ENCODE results near the gene PTBP2.
"Not testable (repeated sequence)": the region's sequence is repeated elsewhere in the genome, so short reads cannot be mapped to it uniquely, and the experiment has no call there.

The PTBP2 gene

DNA sequence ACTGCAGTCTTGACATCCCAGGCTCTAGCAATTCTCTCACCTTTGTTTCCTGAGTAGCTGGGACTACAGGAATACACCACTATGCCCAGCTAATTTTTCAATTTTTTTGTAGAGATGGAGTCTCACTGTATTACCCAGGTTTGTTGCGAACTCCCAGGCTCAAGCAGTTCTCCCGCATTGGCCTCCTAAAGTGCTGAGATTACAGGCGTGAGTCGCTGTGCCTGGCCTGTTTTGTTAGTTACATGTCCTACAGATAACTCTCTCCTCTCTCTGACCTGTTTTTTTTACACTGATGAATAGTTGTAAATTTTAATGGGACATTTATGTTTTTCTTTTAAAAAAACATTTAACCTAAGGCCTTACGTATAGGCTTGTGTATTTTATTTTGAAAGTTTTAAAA, 19.8 kb downstream of the PTBP2 start:
- DNase-seq (ENCODE audit: low spot score): no peak

DNA sequence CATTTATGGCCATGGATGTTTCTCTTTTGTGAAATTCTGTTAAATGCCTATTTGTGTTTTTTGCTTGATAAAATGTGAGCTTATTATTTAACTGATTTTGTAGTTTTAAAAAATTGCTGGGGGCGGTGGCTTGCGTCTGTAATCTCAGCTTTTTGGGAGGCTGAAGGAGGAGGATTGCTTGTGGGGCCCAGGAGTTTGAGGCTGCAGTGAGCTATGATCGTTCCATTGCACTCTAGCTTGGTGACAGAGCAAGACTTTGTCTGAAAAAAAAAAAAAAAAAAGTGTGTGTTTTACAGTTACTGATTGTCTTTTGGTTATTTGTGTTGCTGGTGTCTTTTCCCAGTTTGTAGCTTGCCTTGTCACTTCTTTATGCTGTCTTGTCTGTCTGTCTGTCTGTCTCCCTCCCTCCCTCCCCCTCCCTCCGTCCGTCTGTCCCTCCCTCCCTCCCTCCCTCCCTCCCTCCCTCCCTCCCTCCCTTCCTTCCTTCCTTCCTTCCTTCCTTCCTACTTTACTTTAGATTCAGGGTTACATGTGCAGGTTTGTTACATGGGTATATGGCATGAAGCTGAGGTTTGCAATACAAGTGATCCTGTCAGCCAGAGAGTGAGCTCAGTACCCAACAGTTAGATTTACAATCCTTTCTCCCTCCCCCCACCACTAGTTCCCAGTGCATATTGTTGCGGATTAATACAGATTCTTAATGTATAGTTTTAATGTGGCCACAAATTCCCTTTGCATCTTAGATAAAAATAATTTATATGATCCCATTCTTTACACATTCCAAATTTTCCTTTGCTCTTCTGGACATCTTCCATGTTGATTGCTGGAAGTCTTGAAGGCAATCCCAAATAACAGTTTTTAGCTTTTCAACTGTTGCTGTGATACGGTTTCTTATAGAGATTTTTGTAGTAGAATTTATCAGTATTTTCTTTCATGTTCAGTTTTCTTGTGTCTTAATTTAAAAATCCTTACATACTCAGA, 25.1 kb downstream of the PTBP2 start:
- no peak for DNase-seq (ENCODE audit: low spot score)

DNA sequence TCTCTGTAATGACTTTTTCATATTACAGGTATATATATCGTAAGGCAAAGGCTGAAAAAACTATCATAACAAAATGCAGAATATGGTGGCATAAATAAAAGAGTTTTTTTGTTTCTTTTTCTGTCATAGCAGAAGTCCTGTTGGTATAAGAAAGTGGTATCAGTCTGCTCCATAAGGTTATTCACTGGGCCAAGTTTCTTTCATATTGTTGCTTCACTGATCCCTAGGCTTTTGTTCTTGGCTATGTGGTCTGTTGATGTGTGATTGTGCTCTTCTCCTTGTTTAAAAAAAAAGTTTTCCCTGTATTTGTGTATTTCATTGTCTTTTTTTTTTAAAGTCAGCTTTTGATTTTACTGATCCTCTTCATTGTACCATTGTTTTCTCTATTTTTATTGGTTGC, 26.0 kb downstream of the PTBP2 start:
- no peak for DNase-seq (ENCODE audit: low spot score)

DNA sequence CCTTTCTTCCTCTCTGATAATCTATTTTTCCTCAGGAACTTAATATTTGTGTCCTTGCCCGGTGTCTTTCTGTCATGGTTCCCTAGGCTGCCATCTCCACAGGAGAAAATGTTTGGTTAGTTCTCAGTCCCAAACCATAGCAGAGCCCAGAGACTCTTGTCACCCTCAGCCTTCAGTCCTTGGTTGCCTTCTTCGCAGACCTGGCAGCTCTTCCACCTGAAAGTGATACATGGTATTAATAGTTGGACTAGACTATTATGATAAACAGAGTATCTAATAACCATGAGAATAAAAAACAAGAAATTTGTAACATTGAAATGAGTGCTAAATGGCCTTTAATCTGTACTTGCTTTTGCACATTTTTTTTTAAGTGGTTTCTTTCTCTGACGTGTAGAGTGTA, 26.5 kb downstream of the PTBP2 start:
- no peak for DNase-seq (ENCODE audit: low spot score)

DNA sequence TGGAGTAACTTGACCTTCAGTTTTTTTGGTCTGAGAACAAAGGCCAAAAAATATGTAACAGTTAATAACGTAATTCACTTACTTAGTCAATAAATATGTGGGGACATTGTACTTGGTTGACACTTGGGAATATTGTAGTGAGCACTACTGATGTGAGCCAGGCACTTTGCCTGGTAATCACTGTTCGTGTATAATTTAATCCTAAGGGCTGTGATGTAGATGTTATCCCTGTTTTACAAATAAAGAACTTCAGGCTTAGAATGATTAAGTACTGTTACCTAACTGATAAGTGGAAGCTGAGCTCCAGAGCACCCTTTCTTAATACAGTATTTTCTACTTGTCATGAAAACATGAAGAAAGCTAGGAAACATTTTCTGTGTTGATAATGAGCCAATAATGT, 28.0 kb downstream of the PTBP2 start:
- DNase-seq (ENCODE audit: low spot score): no peak

DNA sequence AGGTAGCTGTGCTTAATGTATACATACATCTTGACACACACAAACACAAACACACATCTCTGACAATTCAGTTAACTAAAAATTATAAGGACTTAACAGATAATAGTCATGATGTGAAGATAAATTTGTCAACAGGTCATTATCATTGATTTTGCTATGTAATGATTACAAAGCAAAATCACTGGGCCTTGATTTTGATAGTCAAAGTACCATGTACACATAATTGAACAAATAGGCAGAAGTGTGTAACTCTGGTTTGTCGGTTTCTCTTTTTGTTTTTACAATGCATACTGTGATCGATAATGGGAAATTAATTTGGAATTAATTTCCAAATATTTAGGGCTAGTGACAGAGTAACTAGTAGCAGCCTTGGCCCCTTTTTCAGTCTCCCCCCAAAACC, 30.8 kb downstream of the PTBP2 start:
- no peak for DNase-seq (ENCODE audit: low spot score)

DNA sequence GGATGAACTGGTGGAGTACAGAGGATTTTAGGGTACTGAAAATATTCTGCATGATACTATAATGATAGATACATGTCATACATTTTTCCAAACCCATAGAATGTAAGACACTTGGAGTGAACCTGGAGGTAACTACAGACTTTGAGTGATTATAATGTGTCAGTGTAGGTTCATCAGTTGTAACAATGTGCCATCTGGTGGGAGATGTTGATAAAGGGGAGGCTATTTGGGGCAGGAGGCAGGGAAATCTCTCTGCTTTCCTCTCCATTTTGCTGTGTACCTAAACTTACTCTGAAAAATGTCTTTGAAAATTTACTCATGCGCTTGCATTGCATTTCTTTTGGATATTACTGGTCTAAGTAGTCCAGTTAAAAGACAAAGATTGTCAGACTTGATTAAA, 35.2 kb downstream of the PTBP2 start:
- no peak for DNase-seq (ENCODE audit: low spot score)

DNA sequence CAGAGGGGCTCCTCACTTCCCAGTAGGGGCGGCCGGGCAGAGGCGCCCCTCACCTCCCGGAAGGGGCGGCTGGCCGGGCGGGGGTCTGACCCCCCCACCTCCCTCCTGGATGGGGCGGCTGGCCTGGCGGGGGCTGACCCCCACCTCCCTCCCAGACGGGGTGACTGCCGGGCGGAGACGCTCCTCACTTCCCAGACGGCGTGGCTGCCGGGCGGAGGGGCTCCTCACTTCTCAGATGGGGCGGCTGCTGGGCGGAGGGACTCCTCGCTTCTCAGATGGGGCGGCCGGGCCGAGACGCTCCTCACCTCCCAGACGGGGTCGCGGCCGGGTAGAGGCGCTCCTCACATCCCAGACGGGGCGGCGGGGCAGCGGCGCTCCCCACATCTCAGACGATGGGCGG, 41.0 kb downstream of the PTBP2 start:
- not testable (repeated sequence) for DNase-seq (ENCODE audit: low spot score)

DNA sequence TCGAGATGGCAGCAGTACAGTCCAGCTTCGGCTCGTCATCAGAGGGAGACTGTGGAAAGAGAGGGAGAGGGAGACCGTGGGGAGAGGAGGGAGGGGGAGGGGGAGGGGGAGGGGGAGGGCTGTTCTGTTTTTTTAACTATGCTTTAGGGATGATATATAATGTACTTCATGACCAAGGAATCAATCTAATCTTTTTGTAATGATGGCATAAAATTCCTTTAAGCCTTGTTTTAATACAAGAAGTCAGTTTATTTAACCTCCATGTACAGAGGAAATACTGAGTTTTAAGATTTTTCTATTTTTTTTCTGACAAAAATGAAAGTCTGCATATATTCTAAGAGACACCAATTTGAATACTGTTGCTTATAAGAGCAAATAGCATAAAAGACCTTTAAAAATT, 41.9 kb downstream of the PTBP2 start:
- DNase-seq (ENCODE audit: low spot score): no peak

DNA sequence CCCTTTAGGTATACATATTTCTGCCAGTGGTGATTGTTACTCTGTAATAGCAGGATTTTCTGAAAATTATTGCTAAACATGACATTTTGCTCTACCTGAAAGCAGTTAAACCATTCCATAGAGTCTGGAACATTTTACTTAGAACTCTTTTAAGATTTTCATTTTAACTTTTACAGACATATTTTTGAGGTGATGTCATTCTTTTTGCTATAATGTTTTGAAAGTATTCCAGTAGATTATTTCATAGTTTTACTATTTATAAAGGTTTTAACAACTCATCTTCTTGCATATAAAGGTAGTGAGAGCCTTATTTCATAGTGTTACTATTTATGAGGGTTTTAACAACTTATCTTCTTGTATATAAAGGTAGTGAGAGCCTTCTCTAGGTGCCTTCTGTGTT, 42.9 kb downstream of the PTBP2 start:
- DNase-seq (ENCODE audit: low spot score): no peak

DNA sequence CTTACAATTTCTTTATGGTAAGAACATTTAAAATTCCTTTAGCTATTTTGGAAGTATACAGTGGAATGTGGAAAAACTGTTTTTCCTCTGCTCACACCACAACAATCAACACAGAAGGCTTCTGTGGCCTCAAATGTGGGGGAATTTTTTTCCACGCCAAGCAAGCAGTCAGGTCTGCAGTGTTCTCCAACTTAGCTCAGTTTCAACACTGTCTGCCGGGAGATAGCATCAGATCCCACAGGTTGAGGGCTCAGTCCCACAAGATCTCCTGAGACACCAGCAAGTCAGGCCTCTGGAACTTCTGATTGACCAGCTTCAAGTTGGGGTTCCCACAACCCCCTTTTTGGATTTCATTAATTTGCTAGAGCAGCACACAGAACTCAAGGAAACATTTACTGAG, 50.3 kb downstream of the PTBP2 start:
- DNase-seq (ENCODE audit: low spot score): no peak

DNA sequence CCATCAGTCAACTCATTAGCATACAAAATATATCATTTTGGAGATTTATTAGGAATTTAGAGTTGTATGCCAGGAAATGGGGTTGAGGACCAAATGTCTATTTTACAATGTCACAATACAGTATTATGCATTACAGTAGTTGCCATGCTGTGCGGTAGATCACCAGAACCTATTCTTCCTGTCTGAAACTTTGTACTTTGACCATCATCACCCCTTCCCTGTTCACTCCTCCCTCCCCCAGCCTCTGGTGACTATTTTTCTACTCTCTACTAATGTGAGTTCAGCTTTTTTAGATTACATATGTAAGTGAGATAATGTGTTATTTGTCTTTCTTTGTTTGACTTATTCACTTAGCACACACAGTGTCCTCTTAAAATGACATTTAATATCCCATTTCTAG, 50.8 kb downstream of the PTBP2 start:
- DNase-seq (ENCODE audit: low spot score): no peak

DNA sequence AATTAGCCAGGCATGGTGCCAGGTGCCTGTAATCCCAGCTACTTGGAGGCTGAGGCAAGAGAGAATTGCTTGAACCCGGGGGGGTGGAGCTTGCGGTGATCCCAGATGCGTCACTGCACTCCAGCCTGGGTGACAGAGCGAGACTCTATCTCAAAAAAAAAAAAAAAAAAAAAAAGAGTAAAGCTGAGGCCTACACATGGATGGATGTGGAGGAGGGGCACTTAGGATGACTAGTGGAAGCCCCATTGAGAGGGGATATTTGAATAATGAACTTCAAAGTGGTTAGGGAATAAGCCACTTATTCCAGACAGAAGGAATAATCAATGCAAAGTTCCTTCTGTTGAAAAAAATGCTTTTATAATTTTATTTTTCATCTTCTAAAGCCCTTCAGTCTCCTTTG, 51.4 kb downstream of the PTBP2 start:
- DNase-seq (ENCODE audit: low spot score): no peak

DNA sequence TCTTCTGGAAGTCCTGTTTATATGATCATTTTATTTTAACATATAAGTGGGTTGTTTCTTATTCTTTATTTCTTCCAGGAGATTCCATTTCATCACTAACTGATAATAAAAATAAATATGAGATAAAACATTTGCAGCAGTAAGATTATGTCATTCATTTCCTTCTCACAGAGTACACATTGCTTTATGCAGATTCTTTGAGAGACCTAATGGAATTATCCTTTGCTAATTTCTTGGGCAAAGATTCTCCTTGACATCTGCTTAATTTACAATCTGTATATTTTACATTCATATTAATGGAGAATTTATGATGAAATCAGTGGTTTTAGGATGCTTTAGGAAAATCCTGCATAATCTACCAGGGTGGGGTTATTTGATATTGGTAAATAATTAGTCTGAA, 60.6 kb downstream of the PTBP2 start:
- DNase-seq (ENCODE audit: low spot score): no peak

DNA sequence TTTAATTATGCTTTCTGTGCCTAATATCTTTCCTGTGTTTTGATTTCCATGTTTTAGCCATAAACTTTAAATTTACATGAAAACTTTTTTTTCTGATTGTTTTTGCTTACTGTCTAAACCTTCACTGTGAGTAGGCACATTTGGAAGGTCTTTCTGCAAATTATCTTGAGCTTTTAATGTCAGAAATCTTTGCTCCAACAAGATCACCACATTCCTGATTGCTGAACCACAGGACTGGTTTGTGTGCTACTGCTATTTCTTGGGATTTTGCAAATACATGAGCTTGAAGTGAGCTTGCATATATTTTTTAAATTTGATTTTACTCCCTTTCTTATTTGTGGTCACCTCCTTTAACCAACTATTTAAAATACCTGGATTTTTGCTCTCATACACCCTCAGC, 61.3 kb downstream of the PTBP2 start:
- DNase-seq (ENCODE audit: low spot score): no peak

DNA sequence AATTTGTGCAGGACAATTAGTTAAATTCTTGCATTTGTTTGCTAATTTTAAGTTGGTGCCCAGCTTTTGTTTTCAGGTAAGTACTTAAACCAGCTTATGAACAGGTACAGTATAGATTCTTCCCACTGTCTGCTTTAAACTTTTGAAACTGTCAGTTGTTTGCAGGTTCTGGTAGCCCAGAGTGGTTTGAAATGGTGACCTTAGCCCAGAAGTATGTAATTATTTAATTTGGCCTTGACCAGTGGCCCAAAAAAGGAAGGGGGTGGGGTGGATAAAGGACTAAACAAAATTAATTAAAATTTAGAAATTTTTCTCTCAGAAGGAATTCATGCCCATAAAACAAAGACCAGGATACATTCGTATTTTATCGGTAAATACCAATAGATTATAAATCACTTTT, 69.0 kb downstream of the PTBP2 start:
- DNase-seq (ENCODE audit: low spot score): no peak

DNA sequence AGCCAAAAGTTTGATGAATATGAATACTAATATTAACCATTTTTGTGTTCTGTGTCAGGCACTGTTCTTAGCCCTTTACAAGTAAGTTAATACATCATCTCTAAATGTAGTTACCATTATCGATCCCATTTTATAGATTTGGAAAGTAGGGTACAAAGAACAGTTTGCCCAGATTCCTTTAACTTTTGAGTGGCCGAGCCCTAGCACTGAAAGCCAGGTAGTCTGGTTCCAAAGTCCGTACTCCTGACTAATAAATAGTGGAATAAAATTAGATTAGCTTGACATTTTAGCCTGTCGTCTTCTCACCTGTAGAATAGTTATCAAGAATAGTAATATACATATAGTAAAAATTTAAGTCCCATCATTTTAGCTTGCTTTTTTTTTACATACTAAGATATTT, 70.6 kb downstream of the PTBP2 start:
- no peak for DNase-seq (ENCODE audit: low spot score)

DNA sequence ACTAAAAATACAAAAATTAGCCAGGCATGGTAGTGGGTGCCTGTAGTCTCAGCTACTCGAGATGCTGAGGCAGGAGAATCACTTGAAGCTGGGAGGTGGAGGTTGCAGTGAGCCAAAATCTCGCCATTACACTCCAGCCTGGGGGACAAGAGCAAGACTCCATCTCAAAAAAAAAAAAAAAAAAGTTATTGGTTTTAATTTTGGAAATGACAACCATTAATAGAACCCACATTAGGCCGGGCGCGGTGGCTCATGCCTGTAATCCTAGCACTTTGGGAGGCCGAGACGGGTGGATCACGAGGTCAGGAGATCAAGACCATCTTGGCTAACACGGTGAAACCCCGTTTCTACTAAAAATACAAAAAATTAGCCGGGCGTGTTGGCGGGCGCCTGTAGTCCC, 80.1 kb downstream of the PTBP2 start:
- not testable (repeated sequence) for DNase-seq (ENCODE audit: low spot score)

DNA sequence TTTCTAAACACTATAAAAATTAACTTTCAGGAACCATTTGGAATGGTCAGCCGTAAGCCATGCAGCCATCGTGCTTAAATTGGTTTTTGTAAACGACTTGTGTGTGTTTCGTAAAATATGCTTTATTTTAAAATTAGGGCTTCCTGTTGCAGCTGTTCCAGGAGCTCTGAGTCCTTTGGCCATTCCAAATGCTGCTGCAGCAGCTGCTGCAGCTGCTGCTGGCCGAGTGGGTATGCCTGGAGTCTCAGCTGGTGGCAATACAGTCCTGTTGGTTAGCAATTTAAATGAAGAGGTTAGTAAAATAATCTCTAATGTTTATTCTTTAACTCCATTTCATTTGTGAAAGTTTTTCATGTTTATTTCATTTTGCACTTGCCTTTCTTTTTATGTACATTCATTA, 83.1 kb downstream of the PTBP2 start:
- DNase-seq (ENCODE audit: low spot score): no peak

DNA sequence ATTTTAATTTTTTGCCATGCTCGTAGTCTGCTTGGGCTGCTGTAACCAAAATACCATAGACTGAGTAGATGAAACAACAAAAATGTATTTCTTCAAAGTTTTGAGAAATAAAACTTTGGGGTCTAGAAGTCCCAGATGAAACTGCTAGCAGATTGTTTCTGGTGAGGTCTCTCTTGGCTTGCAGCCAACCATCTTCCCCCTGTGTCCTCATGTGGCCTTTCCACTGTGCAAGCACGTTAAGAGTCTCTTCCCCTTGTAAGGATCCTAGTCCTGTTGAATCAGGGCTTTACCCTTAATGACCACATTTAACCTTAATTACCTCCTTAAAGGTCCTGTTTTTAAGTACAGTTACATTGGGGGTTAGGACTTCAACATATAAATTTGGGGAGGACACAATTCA, 86.6 kb downstream of the PTBP2 start:
- no peak for DNase-seq (ENCODE audit: low spot score)

DNA sequence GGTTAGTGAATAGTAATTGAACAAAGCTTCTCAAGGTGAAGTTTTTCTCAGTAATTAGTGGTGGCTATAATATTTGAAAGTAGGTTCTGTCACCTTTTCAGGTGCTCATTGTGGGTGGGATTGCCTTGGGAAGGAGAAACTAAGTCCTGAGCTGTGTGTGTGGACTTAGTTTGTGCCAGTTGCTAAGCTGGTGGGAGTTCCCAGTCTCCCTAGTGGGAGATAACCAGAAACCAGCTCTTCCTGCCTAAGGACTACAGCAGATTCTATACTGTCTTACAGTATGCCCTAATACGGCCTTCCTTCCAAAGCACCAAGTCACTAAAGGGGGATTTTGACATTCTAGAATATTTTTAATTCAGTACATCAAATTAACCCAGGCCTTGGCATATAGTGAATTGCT, 94.3 kb downstream of the PTBP2 start:
- no peak for DNase-seq (ENCODE audit: low spot score)

DNA sequence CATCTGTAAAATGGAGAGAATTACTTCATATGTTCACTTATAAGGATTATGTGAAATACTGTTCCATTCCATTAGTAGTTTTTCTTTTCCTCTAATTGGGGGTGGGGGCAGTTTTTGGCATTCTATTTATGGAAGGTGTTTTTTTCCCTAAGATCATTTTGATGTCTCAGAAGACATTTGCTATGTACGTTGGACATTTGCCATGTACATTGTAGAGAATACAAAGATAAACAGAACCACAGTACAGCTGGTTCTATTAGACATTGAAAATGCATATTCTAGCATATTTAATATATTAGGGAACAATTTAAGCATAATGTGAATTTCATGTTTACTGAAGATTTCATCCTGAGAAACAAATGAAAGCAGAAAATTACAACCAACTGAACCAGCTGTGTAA, 98.5 kb downstream of the PTBP2 start:
- no peak for DNase-seq (ENCODE audit: low spot score)

DNA sequence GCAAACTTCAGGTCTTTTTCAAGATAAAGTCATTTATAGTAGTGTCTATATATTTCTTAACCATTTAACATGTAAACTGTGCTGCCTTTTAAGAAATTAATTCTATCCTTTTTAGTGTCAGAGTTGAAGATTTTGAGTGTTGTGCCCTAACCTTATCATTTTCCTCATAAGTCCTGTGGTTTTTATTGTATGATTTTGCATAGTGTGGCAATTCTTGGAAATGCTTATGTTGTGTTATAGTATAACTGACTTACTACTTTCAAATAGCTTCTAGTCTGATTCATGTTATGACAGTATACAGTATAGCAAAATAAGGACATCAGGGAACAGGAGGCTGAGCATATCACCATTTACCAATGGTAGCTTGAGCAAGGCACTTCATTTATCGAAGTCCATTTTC, 99.1 kb downstream of the PTBP2 start:
- DNase-seq (ENCODE audit: low spot score): no peak

DNA sequence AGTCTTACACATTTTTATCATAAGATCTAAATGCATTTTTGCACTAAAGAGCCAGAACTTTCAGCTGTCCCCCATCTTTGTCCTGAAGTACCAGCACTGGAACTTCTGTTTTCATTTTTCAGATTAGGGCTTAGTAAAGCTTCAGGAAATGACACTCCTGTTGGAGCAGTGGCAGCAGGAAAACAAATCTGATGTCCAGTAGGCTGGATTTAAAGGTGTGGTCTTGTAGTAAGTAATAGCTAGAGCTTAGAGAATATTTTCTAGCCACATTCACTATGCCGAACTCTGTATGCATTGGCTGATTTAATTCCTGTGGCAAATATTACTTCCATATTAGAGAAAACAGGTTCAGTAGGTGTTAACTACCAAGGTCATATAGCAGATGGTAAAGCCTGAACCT, 103.6 kb downstream of the PTBP2 start:
- no peak for DNase-seq (ENCODE audit: low spot score)
